WTC11 (cell line): ENCODE results near the gene GNL2. TPM values are rescaled to one million over a fixed set of nuclear protein-coding genes. Genes with fewer than 3 reads are reported as not detected.
A peak's percentile ranks its signal among the peaks of the same experiment; 100 is the strongest.
"Not testable (repeated sequence)": the region's sequence is repeated elsewhere in the genome, so short reads cannot be mapped to it uniquely, and the experiment has no call there.

Experiments
- ATAC-seq: fragments of 200-7000 bp; cut with Tn5 transposase; 2 replicates; pipeline ENCODE4 v1.10.0; 2021; ENCODE audit warnings: mild to moderate bottlenecking, moderate library complexity
- CTCF ChIA-PET: fragments of 300-600 bp; sonication (Branson Sonifier 250); formaldehyde crosslinking; loops from one replicate; lab custom pipeline; 2021; ENCODE audit warnings: antibody characterized with exemption; lab: Charles Lee
- POLR2A ChIA-PET: fragments of 350-600 bp; sonication (Branson Sonifier 250); formaldehyde crosslinking; loops from one replicate; lab custom pipeline; 2021; ENCODE audit warnings: antibody characterized with exemption; lab: Charles Lee
- DNase-seq: peaks from one replicate; pipeline ENCODE4 v3.0.0; 2021; ENCODE audit warnings: low spot score
- H3K27ac Mint-ChIP-seq: 2 replicates; pipeline ENCODE4 v1.8.0; 2021; ENCODE audit warnings: mixed read lengths
- H3K27me3 Mint-ChIP-seq: 2 replicates; pipeline ENCODE4 v1.8.0; 2021; ENCODE audit warnings: low read depth, mild to moderate bottlenecking, moderate library complexity, mixed read lengths
- H3K36me3 Mint-ChIP-seq: 2 replicates; pipeline ENCODE4 v1.8.0; 2021; ENCODE audit warnings: mixed read lengths
- H3K4me1 Mint-ChIP-seq: 2 replicates; pipeline ENCODE4 v1.8.0; 2022; ENCODE audit warnings: mixed read lengths
- H3K4me3 Mint-ChIP-seq: 2 replicates; pipeline ENCODE4 v1.8.0; 2021; ENCODE audit warnings: mild to moderate bottlenecking, moderate library complexity, mixed read lengths
- H3K9me3 Mint-ChIP-seq: 2 replicates; pipeline ENCODE4 v1.8.0; 2021; ENCODE audit warnings: mixed read lengths
- AR ChIP-seq: fragments of 250-450 bp; sonication (Bioruptor Pico); IDR thresholded peaks from 2 replicates; pipeline ENCODE4 v1.9.0; 2021; ENCODE audit warnings: mild to moderate bottlenecking
- ATF2 ChIP-seq: sonication (generic); formaldehyde crosslinking; IDR thresholded peaks from 2 replicates; pipeline ENCODE4 v1.8.1; 2022; ENCODE audit warnings: low read depth, missing genetic modification reagents, borderline replicate concordance
- GRHL2 ChIP-seq: fragments of 250-450 bp; sonication (Bioruptor Pico); IDR thresholded peaks from 2 replicates; pipeline ENCODE4 v1.8.0; 2022; ENCODE audit warnings: mild to moderate bottlenecking, moderate library complexity; ENCODE audit not compliant: insufficient replicate concordance, severe bottlenecking
- GTF2I ChIP-seq: fragments of 250-450 bp; sonication (Bioruptor Pico); conservative IDR thresholded peaks from 2 replicates; pipeline ENCODE4 v1.4.0; 2021; ENCODE audit warnings: mild to moderate bottlenecking
- IRF2 ChIP-seq: sonication (generic); formaldehyde crosslinking; IDR thresholded peaks from 2 replicates; pipeline ENCODE4 v1.8.0; 2022; ENCODE audit warnings: low read depth, missing genetic modification reagents, borderline replicate concordance
- MXD4 ChIP-seq: fragments of 250-450 bp; sonication (Bioruptor Pico); IDR thresholded peaks from 2 replicates; pipeline ENCODE4 v1.8.0; 2021; ENCODE audit warnings: mild to moderate bottlenecking, moderate library complexity, borderline replicate concordance
- MYBL2 ChIP-seq: sonication (generic); formaldehyde crosslinking; IDR thresholded peaks from 2 replicates; pipeline ENCODE4 v1.8.1; 2023; ENCODE audit warnings: mild to moderate bottlenecking, moderate library complexity, missing genetic modification reagents
- NFYB ChIP-seq: sonication (generic); formaldehyde crosslinking; conservative IDR thresholded peaks from 2 replicates; pipeline ENCODE4 v1.8.0; 2022; ENCODE audit warnings: low read depth, missing genetic modification reagents
- NR1H2 ChIP-seq: sonication (generic); formaldehyde crosslinking; IDR thresholded peaks from 2 replicates; pipeline ENCODE4 v1.9.0; 2021; ENCODE audit warnings: mild to moderate bottlenecking, moderate library complexity, missing genetic modification reagents
- NR2C2 ChIP-seq: sonication (generic); formaldehyde crosslinking; IDR thresholded peaks from 2 replicates; pipeline ENCODE4 v1.8.0; 2022; ENCODE audit warnings: mild to moderate bottlenecking, missing genetic modification reagents
- NR3C1 ChIP-seq: sonication (generic); formaldehyde crosslinking; conservative IDR thresholded peaks from 2 replicates; pipeline ENCODE4 v1.8.1; 2023; ENCODE audit warnings: low read depth, mild to moderate bottlenecking, missing genetic modification reagents
- OVOL2 ChIP-seq: fragments of 250-450 bp; sonication (Bioruptor Pico); IDR thresholded peaks from 2 replicates; pipeline ENCODE4 v1.9.0; 2021; ENCODE audit warnings: mild to moderate bottlenecking, borderline replicate concordance
- PRDM15 ChIP-seq: sonication (generic); formaldehyde crosslinking; IDR thresholded peaks from 2 replicates; pipeline ENCODE4 v1.8.0; 2022; ENCODE audit warnings: missing genetic modification reagents
- SMAD4 ChIP-seq: sonication (generic); formaldehyde crosslinking; IDR thresholded peaks from 2 replicates; pipeline ENCODE4 v1.8.0; 2022; ENCODE audit warnings: mild to moderate bottlenecking, missing genetic modification reagents
- SP1 ChIP-seq: sonication (generic); formaldehyde crosslinking; conservative IDR thresholded peaks from 2 replicates; pipeline ENCODE4 v1.8.1; 2022; ENCODE audit warnings: missing genetic modification reagents
- TEAD1 ChIP-seq: sonication (generic); formaldehyde crosslinking; IDR thresholded peaks from 2 replicates; pipeline ENCODE4 v1.8.0; 2022; ENCODE audit warnings: mild to moderate bottlenecking, missing genetic modification reagents
- TEAD4 ChIP-seq: sonication (generic); formaldehyde crosslinking; IDR thresholded peaks from 2 replicates; pipeline ENCODE4 v1.8.0; 2022; ENCODE audit warnings: mild to moderate bottlenecking, missing genetic modification reagents
- ZMAT4 ChIP-seq: fragments of 250-450 bp; sonication (Bioruptor Pico); IDR thresholded peaks from 2 replicates; pipeline ENCODE4 v1.9.0; 2021; ENCODE audit warnings: mild to moderate bottlenecking
- ZNF396 ChIP-seq: fragments of 250-450 bp; sonication (Bioruptor Pico); IDR thresholded peaks from 2 replicates; pipeline ENCODE4 v1.8.0; 2021; ENCODE audit warnings: mild to moderate bottlenecking, moderate library complexity, borderline replicate concordance
- total RNA-seq: library from RNA; stranded (reverse); gene quantifications from 3 replicates; pipeline ENCODE4 v1.2.3, GENCODE V29; 2021

Gene GNL2
- total RNA-seq, 1 experiment from 2014 or later: 92.8 TPM

GRCh38 chr1:37560401-37561132 lies 35.2 kb downstream of the GNL2 start:
- Mint-ChIP-seq H3K9me3 (no peaks in the 10 kb centered on the region), H3K27ac (no peak overlapping the region), H3K4me3 (no peak overlapping the region), H3K27me3 (no peaks in the 10 kb centered on the region), H3K4me1 (peaks cover 17% of the 10 kb centered on the region), H3K36me3 (peaks cover 6% of the 10 kb centered on the region)
- DNase-seq: no peak
- POLR2A ChIA-PET: no interaction called here
- TF ChIP-seq SP1: no peak
- TF ChIP-seq PRDM15: no peak
- no peak for TF ChIP-seq OVOL2 (CRISPR knock-in tag)
- no peak for TF ChIP-seq TEAD1 (CRISPR knock-in tag)
- TF ChIP-seq ZNF396 (CRISPR knock-in tag): no peak
- TF ChIP-seq MXD4: no peak
- TF ChIP-seq NFYB (CRISPR knock-in tag): no peak
- CTCF ChIA-PET: interaction anchor here (1.0 kb wide), 1 partner anchor 130 kb away, joined by 3 read pairs; a partner anchor contains a TSS
- ATAC-seq: no peak

- CTCF ChIA-PET: interaction anchor here (1.0 kb wide), 1 partner anchor 131 kb away, joined by 3 read pairs; a partner anchor contains a TSS
- ATAC-seq, H3K4me3 Mint-ChIP-seq, H3K36me3 Mint-ChIP-seq, H3K9me3 Mint-ChIP-seq, DNase-seq, POLR2A ChIA-PET, H3K27me3 Mint-ChIP-seq: not testable (repeated sequence)
- Mint-ChIP-seq H3K27ac (peak overlapping the region; percentile 7; the same call in 1 of the 2 replicates), H3K4me1 (peaks cover 17% of the 10 kb centered on the region)
Observed at GRCh38 chr1:37559957-37560379, 35.8 kb downstream of the GNL2 start.

- DNase-seq (no peak), ATAC-seq (no peak)
- POLR2A ChIA-PET: interaction anchor here (0.6 kb wide), 1 partner anchor 344 kb away, joined by 4 read pairs; no protein-coding TSS in a partner anchor
- H3K27me3 Mint-ChIP-seq: no peaks in the 10 kb centered on the region; the same call in 1 of the 2 replicates
- no peak overlapping the region for H3K27ac Mint-ChIP-seq
- H3K4me1 Mint-ChIP-seq: peaks cover 17% of the 10 kb centered on the region
- no peak overlapping the region for H3K4me3 Mint-ChIP-seq
- CTCF ChIA-PET: no interaction called here
- peaks cover 9% of the 10 kb centered on the region; the same call in 1 of the 2 replicates for H3K9me3 Mint-ChIP-seq
- peaks cover 1% of the 10 kb centered on the region; the same call in 1 of the 2 replicates for H3K36me3 Mint-ChIP-seq
- TF ChIP-seq GRHL2 (CRISPR knock-in tag) (no peak), GTF2I (no peak), AR (CRISPR knock-in tag) (no peak), MYBL2 (CRISPR knock-in tag) (no peak), ZMAT4 (CRISPR knock-in tag) (no peak), TEAD4 (CRISPR knock-in tag) (no peak), NR2C2 (CRISPR knock-in tag) (no peak), ATF2 (CRISPR knock-in tag) (no peak), SMAD4 (no peak), IRF2 (CRISPR knock-in tag) (no peak), NR1H2 (CRISPR knock-in tag) (no peak), NR3C1 (no peak)
Observed at GRCh38 chr1:37559080-37559479, 36.7 kb downstream of the GNL2 start.
